ENCODE measurements around the gene KDM4C. TPM values are rescaled to one million over a fixed set of nuclear protein-coding genes. Genes with fewer than 3 reads are reported as not detected.

KDM4C gene
- total RNA-seq, 1 donor from 2014 or later, result 33.7 TPM

GRCh38 chr9:7089406-7090193 is 331.8 kb downstream of the KDM4C start:
- DNase-seq (ENCODE audit: low spot score), result no peak

GRCh38 chr9:7093040-7093439 is 335.3 kb downstream of the KDM4C start:
- no peak for DNase-seq (ENCODE audit: low spot score)

DNA sequence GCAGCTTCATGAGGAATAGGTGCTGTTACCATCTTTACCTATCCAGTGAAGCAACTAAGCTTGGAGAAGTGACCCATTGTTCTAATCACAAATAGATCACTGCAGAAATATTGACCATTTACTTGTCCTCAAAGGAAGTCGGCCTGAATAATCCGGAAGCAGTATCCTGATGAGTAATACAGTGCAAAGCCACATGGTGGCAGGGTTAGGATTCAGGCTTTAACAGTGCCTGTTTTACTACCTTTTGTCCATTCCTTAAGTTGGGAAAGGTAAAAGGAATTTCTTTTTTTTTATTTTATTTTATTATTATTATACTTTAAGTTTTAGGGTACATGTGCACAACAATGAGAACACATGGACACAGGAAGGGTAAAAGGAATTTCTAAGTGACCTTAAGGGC is 336.3 kb downstream of the KDM4C start:
- no peak for DNase-seq (ENCODE audit: low spot score)

DNA sequence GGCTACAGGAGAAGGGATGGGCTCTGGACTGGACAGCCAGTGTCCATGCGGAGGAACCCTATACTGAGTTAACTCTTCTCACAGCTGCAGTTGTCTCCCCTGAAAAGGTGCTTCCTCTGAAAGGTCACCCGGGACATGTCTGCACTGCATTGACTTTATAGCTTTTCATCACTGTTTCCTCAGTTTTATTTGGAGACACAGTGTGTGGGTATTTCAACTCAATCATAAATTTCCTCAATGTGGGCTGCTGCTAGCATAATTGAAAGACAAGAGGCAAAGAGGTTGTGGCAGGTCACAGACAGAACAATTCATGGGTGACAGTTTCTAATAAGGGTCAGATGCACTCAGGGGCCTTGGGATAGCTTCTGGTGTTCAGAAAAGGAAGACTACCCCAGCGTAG is 336.8 kb downstream of the KDM4C start:
- DNase-seq (ENCODE audit: low spot score), result no peak

- no peak for DNase-seq (ENCODE audit: low spot score)
Measured at GRCh38 chr9:7095058-7095457, 337.3 kb downstream of the KDM4C start.

DNA sequence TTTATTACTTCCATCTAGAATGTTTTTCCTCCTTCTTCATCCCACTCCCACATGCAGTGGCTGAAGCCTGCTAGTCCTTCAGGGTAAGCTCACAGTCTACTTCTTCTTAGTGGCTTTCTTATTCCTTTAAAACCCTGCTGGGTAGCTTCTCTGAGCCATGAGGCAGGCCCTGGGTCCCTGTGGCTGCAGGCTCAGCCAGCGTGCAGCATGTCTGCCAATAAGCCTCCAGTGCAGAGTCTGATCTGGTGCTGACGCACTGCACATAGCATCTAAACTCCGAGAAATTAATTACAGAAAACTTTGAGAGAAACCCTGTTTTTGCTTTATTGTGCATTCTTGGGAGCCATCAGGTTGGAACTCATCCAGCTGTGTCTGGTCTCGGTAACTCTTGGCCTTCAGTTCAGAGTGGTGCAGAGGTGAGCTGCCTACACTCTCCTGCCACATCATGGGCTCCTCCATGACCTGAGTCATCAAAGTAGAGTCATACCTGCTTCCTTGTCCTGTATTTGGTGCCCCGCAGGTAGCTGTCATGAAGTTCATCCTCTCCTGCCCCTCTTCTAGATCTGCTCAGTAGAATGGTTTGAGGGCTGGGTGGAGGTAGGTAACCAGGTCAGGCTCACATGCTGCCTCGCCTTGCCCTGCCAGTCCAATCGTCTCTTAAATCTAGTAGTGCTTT is 339.4 kb downstream of the KDM4C start:
- no peak for DNase-seq (ENCODE audit: low spot score)

- no peak for DNase-seq (ENCODE audit: low spot score)
Measured at GRCh38 chr9:7097785-7098752, 340.3 kb downstream of the KDM4C start.

- no peak for DNase-seq (ENCODE audit: low spot score)
Measured at GRCh38 chr9:7103367-7103766, 345.6 kb downstream of the KDM4C start.

GRCh38 chr9:7103771-7104170 is 346.0 kb downstream of the KDM4C start:
- DNase-seq (ENCODE audit: low spot score), result no peak

- no peak for DNase-seq (ENCODE audit: low spot score)
Measured at GRCh38 chr9:7104625-7105024, 346.9 kb downstream of the KDM4C start.

DNA sequence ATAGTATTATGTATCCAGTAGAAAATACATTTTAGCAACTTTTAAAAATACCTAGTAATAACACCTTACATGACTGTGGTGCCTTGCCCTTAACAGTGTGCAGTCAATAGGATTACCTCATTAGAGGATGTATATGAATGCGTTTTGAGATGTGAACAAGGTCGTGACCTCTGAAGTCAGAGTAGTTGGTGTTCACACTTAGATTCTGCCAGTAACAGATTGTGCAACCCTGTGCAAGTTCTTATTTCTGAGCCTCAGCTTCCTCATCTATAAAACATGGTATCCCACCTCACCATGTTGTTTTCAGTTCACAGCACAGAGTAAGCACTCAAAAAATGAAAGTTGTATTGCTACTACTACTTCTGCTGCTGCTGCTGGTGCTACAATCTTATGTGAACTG is 347.3 kb downstream of the KDM4C start:
- DNase-seq (ENCODE audit: low spot score), result no peak

DNA sequence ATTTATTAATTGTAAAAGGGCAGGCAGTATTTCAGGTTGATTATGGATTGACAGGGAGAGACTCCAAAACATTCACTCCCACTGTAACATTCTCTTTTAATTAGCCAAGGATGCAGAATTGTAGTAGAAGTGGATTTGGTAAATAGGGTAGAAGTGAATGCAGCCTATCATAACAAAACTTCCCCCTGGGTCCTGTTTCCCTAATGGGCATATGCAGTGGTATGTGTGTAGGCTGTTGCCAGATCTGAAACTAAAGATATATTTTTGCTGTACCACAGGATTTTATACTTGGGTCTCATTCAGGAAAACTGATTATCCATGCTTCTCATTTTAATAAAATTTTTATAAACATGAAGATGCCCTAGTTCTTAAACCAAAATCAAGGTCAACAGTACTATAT is 351.2 kb downstream of the KDM4C start:
- DNase-seq (ENCODE audit: low spot score), result no peak

DNA sequence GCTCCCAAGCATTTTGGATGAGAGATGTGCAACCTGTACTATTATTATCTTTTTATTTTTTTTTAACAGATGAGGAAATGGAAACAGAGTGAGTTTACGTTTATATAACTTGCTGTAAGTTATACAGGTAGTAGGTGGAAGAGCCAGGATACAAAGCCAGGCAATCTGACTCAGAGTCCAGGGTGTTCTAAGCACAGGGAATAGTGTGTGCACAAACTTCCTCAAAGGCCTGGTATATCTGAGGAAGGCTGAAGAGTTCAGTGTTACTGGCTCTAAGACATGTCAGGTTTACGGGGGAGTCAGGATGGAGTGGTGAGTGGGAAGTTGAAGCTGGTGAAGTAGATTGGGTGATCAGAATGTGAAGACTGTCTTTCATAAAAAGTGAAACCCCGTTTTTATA is 353.6 kb downstream of the KDM4C start:
- DNase-seq (ENCODE audit: low spot score), result no peak

- no peak for DNase-seq (ENCODE audit: low spot score)
Measured at GRCh38 chr9:7115606-7116005, 357.8 kb downstream of the KDM4C start.

DNA sequence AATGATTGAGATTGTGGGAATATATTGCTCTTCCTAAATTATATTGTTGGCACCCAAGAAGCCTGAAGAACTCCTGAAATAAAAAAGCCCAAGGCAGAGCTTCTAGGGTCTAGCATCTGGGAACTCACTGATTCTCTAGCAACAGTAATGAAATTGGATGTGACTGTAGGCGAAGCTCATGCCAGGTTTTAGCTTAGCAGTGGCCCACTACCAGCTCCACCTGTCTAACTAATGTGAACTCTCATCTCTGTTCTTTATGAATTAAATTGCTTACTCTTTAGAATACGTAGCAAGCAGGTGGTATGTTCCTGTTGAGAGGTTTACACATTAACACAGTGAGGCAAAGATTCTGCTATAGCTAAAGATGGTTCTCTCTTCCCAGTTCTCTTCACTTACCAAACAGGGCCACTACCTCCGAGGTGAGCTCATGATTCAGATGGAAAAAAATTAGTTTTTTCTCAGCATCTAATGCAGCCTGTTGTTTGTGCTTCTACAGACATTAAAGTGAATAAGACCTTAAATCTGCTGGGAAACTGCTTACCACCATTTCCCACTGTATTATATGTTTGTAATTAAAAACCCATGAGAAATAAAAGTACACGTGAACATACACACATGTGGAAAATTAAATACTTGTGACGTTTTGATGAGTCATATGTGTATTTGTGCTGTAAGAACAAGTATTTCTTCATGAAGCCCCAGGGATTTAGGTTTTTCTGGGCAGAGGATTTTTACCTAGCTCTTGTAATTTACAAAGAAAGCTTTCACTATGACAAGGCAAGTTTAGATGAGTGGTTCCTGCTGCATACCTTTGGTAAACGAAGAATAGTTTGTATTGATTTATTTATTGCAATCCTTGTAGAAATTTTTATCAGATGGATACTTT is 360.1 kb downstream of the KDM4C start:
- DNase-seq (ENCODE audit: low spot score), result no peak

GRCh38 chr9:7118633-7119032 is 360.9 kb downstream of the KDM4C start:
- DNase-seq (ENCODE audit: low spot score), result no peak

DNA sequence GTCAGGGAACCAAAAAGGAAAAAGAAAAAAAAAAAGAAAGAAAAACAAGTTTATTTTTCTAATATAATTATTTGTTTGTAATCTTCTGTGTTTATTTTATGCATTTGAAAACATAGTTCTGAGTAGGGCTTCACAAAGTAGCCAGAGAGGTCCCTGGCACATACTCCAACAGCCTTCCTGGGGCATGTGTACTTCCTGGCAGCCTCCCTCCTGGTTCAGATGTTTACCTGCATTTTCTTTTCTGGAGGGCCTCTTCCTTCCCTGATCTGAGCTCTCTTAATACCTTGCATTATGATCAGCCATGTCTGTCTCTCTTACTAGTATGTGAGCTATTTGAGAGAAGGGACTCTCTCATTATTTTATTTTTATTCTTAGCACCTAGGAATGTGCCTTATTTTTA is 361.8 kb downstream of the KDM4C start:
- no peak for DNase-seq (ENCODE audit: low spot score)

DNA sequence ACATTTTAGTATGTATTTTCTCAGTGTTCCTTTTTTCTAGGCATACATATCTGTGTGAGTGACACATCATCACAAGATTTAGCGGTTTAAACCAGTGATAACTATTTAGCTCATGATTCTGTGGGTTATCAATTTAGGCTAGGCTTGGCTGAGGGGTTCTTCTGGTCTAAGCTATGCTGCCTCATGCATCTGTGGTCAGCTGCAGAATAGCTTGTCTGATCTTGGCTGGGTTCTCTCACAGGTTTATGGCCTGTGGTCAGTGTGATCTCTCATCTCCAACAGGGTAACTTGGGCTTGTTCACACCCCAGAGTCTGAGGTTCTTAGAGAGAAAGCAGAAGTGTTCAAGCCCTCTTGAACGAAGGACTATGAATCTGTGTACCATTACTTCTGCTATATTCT is 363.3 kb downstream of the KDM4C start:
- no peak for DNase-seq (ENCODE audit: low spot score)

GRCh38 chr9:7121664-7122063 is 363.9 kb downstream of the KDM4C start:
- no peak for DNase-seq (ENCODE audit: low spot score)

DNA sequence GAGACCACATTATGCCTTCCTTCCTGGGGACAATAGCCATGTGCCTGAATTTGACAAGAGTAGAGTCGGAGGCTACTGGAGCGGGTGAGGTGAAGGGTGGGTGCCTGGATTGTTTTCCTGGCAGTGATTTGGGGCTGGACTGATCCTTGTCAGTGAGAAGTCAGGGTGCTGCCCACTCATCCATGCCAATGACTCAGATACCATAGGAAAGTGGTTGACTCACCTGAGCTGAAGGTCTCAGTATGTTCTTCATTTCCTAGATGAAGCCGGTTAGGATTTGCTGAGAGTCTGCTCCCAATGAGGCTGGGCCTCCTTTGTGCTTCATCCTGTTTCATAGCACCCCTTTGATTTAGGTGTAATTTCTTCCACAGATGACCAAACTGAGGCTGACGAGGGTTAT is 366.0 kb downstream of the KDM4C start:
- no peak for DNase-seq (ENCODE audit: low spot score)

- DNase-seq (ENCODE audit: low spot score), result no peak
Measured at GRCh38 chr9:7125231-7125630, 367.5 kb downstream of the KDM4C start.

All from mesenteric fat pad (tissue), 1 donor.